RWPE1 (cell line): Measurements from ENCODE around the gene ADRB1.

ENCODE experiments used
- CTCF ChIA-PET: fragments of 350-600 bp; sonication (Branson Sonifier 250); formaldehyde crosslinking; extraction: SDS; loops from one replicate; lab custom pipeline; 2021; lab: Yijun Ruan, JAX
- POLR2A ChIA-PET: fragments of 400-600 bp; formaldehyde crosslinking; extraction: SDS; loops from one replicate; lab custom pipeline; 2020; ENCODE audit warnings: antibody characterized with exemption; ENCODE audit not compliant: low non-redundant PET; lab: Yijun Ruan, JAX
- DNase-seq: peaks from one replicate; pipeline ENCODE4 v3.0.0; 2012; ENCODE audit warnings: low spot score
- H3K27ac ChIP-seq: fragments of 450-650 bp; 2 replicates; pipeline ENCODE4 v1.5.1; 2017
- CTCF ChIP-seq: fragments of 450-650 bp; conservative IDR thresholded peaks from 2 replicates; pipeline ENCODE4 v1.5.1; 2017; ENCODE audit warnings: low read depth, mild to moderate bottlenecking

Gene ADRB1

GRCh38 chr10:114038819-114039218 is 4.8 kb upstream of the ADRB1 start:
- H3K27ac ChIP-seq: no peak overlapping the region
- POLR2A ChIA-PET: no interaction called here
- DNase-seq: no peak
- TF ChIP-seq CTCF: no peak
- CTCF ChIA-PET: no interaction called here

- CTCF ChIA-PET: interaction anchor here (0.7 kb wide), 1 partner anchor 43 kb away, joined by 3 read pairs; no protein-coding TSS in a partner anchor
- POLR2A ChIA-PET: no interaction called here
- no peak for DNase-seq
- TF ChIP-seq CTCF: no peak
- H3K27ac ChIP-seq: no peak overlapping the region
Observed at GRCh38 chr10:114041166-114041565, 2.5 kb upstream of the ADRB1 start.

GRCh38 chr10:114042895-114043531 is 653 bp upstream of the ADRB1 start:
- ChIA-PET POLR2A (interaction anchor here (0.6 to 1.1 kb wide), 2 partner anchors 18 to 113 kb away, joined by 4 read pairs; no protein-coding TSS in a partner anchor), CTCF (interaction anchor here (0.6 to 1.2 kb wide), 7 partner anchors 11 to 241 kb away, joined by 3 to 5 read pairs (median 3); no protein-coding TSS in a partner anchor)
- DNase-seq: peak; percentile 42
- no peak for TF ChIP-seq CTCF
- H3K27ac ChIP-seq: peak overlapping the region; percentile 76

GRCh38 chr10:114044247-114045135 is 825 bp downstream of the ADRB1 start:
- CTCF ChIA-PET: interaction anchor here (0.7 kb wide), 1 partner anchor 14 kb away, joined by 3 read pairs; no protein-coding TSS in a partner anchor
- TF ChIP-seq CTCF: no peak

GRCh38 chr10:114045136-114046086 is 1.7 kb downstream of the ADRB1 start:
- DNase-seq: no peak
- TF ChIP-seq CTCF: no peak
- H3K27ac ChIP-seq: no peak overlapping the region
- CTCF ChIA-PET: no interaction called here
- POLR2A ChIA-PET: no interaction called here

More at GRCh38 chr10:114044247-114045135, 825 bp downstream of the ADRB1 start:
- POLR2A ChIA-PET: interaction anchor here (0.6 to 1.1 kb wide), 2 partner anchors 17 to 24 kb away, joined by 3 to 4 read pairs; no protein-coding TSS in a partner anchor
- no peak for DNase-seq
- H3K27ac ChIP-seq: no peak overlapping the region
